Endodermal cell (in vitro differentiated cells): ENCODE data around the gene LEFTY1. TPM values are rescaled to one million over a fixed set of nuclear protein-coding genes. Genes with fewer than 3 reads are reported as not detected.

Source experiments
- DNase-seq: peaks from one replicate; pipeline ENCODE4 v3.0.0-alpha.2; 2017
- H3K27ac ChIP-seq: 2 replicates; pipeline ENCODE4 v1.5.1; 2013; ENCODE audit warnings: mild to moderate bottlenecking, low read depth, low read length, moderate library complexity
- H3K27me3 ChIP-seq: 2 replicates; pipeline ENCODE4 v1.6.1; 2013; ENCODE audit warnings: mild to moderate bottlenecking, low read length, moderate library complexity; ENCODE audit not compliant: insufficient read depth, control insufficient read depth, poor library complexity, severe bottlenecking
- H3K36me3 ChIP-seq: 2 replicates; pipeline ENCODE4 v1.7.0; 2013; ENCODE audit warnings: mild to moderate bottlenecking, low read length, moderate library complexity; ENCODE audit not compliant: control insufficient read depth, insufficient read depth
- H3K4me1 ChIP-seq: one replicate; pipeline ENCODE4 v1.7.0; 2013; ENCODE audit warnings: low read length; ENCODE audit not compliant: control insufficient read depth, insufficient read depth
- H3K4me3 ChIP-seq: 2 replicates; pipeline ENCODE4 v1.5.1; 2013; ENCODE audit warnings: mild to moderate bottlenecking, low read length, moderate library complexity
- H3K9ac ChIP-seq: 2 replicates; pipeline ENCODE4 v1.6.1; 2013; ENCODE audit warnings: mild to moderate bottlenecking, low read length, moderate library complexity; ENCODE audit not compliant: poor library complexity, severe bottlenecking; ENCODE audit errors: extremely low read depth
- H3K9me3 ChIP-seq: 2 replicates; pipeline ENCODE4 v1.6.1; 2013; ENCODE audit warnings: mild to moderate bottlenecking, low read length, moderate library complexity; ENCODE audit not compliant: control insufficient read depth
- H3K27ac Mint-ChIP-seq: 2 replicates; pipeline ENCODE4 v1.8.0; 2020; ENCODE audit warnings: mixed read lengths
- H3K27me3 Mint-ChIP-seq: 2 replicates; pipeline ENCODE4 v1.8.0; 2021; ENCODE audit warnings: mild to moderate bottlenecking, mixed read lengths; ENCODE audit not compliant: insufficient read depth
- H3K36me3 Mint-ChIP-seq: 2 replicates; pipeline ENCODE4 v1.8.0; 2020; ENCODE audit warnings: low read depth, mixed read lengths
- H3K4me1 Mint-ChIP-seq: 2 replicates; pipeline ENCODE4 v1.8.0; 2020; ENCODE audit warnings: mixed read lengths
- H3K4me3 Mint-ChIP-seq: 2 replicates; pipeline ENCODE4 v1.8.0; 2020; ENCODE audit warnings: mild to moderate bottlenecking, moderate library complexity, mixed read lengths
- H3K9me3 Mint-ChIP-seq: 2 replicates; pipeline ENCODE4 v1.8.0; 2020; ENCODE audit warnings: mild to moderate bottlenecking, mixed read lengths
- CTCF ChIP-seq: fragments of 200-600 bp; sonication (generic); conservative IDR thresholded peaks from 2 replicates; pipeline ENCODE4 v1.5.0; 2021; ENCODE audit warnings: antibody characterized with exemption, mild to moderate bottlenecking
- WGBS, 2 experiments: methylation state at CpG; one replicate each; pipeline versions ENCODE4 v1.1.5 to v1.1.7; 2013; ENCODE audit warnings: missing lambda C conversion rate in 2 of 2, mixed read lengths in 1 of 2; ENCODE audit not compliant: insufficient coverage in 1 of 2, insufficient read length in 1 of 2; 5-methylcytosine and 5-hydroxymethylcytosine counted together
- total RNA-seq, 2 donors: library from RNA; stranded (reverse); fragmentation: NEBNext Ultra II Directional in 1 of 2; extraction: Animal tissue kit (Norgen Biotek cat#: 25700) in 1 of 2; gene quantifications; 2 replicates in 1 of 2; 3 replicates in 1 of 2; pipeline ENCODE4 v1.2.1, GENCODE V29; 2021

LEFTY1 gene
- total RNA-seq, 2 donors from 2014 or later: 76.0 to 660 TPM

DNA sequence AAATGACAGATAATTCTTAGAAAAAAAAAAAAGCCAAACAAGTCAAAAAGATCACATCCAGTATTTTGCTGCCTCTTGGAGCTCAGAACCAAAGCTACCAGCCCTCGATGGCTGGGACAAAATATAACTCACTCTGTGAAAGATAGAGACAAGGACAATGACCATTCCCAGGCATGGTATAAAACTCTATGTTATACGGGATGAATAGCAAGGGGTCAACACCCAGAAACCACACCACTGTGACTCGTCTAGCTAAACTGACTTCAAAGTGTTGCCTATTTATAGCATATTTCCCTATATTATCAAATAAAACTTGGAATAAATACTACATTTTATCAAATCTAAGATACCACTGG, 16.9 kb downstream of the LEFTY1 start:
- Mint-ChIP-seq H3K27ac (no peak overlapping the region), H3K9me3 (no peaks in the 10 kb centered on the region), H3K4me1 (peaks cover 8% of the 10 kb centered on the region), H3K36me3 (peaks cover 83% of the 10 kb centered on the region), H3K27me3 (no peaks in the 10 kb centered on the region), H3K4me3 (no peak overlapping the region)
- TF ChIP-seq CTCF: no peak
- H3K36me3 ChIP-seq: peaks cover 93% of the 10 kb centered on the region
- 94 to 98% methylated on average over 2 to 3 of the region's 3 CpGs for WGBS, 2 experiments
- peaks cover under 1% of the 10 kb centered on the region for H3K4me1 ChIP-seq
- no peak overlapping the region for H3K4me3 ChIP-seq
- H3K9me3 ChIP-seq: no peaks in the 10 kb centered on the region
- H3K27me3 ChIP-seq: no peaks in the 10 kb centered on the region
- DNase-seq: no peak
- no peak overlapping the region for H3K9ac ChIP-seq
- no peak overlapping the region for H3K27ac ChIP-seq

- WGBS, 2 experiments: 87 to 91% methylated on average over 9 of the region's 11 CpGs
- peaks cover 85% of the 10 kb centered on the region for H3K36me3 Mint-ChIP-seq
These were observed 17.4 kb downstream of the LEFTY1 start for GRCh38 chr1:225871359-225872074.

GRCh38 chr1:225870911-225871310, 18.0 kb downstream of the LEFTY1 start:
- no peak overlapping the region for H3K9ac ChIP-seq
- H3K4me3 ChIP-seq: no peak overlapping the region
- H3K36me3 ChIP-seq: peaks cover 95% of the 10 kb centered on the region
- no peak for DNase-seq
- no peak overlapping the region for H3K4me3 Mint-ChIP-seq
- no peaks in the 10 kb centered on the region for H3K9me3 Mint-ChIP-seq
- H3K4me1 ChIP-seq: no peaks in the 10 kb centered on the region
- no peaks in the 10 kb centered on the region for H3K9me3 ChIP-seq
- peaks cover 85% of the 10 kb centered on the region for H3K36me3 Mint-ChIP-seq
- TF ChIP-seq CTCF: no peak
- H3K27me3 Mint-ChIP-seq: no peaks in the 10 kb centered on the region
- H3K27me3 ChIP-seq: no peaks in the 10 kb centered on the region
- H3K27ac ChIP-seq: no peak overlapping the region
- 88% methylated on average over 3 of the region's 3 CpGs; no CpG with 5 or more reads in 1 of the 2 experiments for WGBS, 2 experiments
- no peak overlapping the region for H3K27ac Mint-ChIP-seq
- H3K4me1 Mint-ChIP-seq: no peaks in the 10 kb centered on the region

More at GRCh38 chr1:225871359-225872074, 17.4 kb downstream of the LEFTY1 start:
- peaks cover 6% of the 10 kb centered on the region for H3K4me1 Mint-ChIP-seq
- no peak overlapping the region for H3K9ac ChIP-seq
- TF ChIP-seq CTCF: no peak
- no peaks in the 10 kb centered on the region for H3K9me3 Mint-ChIP-seq
- no peaks in the 10 kb centered on the region for H3K4me1 ChIP-seq
- DNase-seq: no peak
- no peak overlapping the region for H3K27ac Mint-ChIP-seq
- H3K4me3 ChIP-seq: no peak overlapping the region
- no peaks in the 10 kb centered on the region for H3K27me3 Mint-ChIP-seq
- H3K27ac ChIP-seq: no peak overlapping the region
- H3K4me3 Mint-ChIP-seq: no peak overlapping the region
- no peaks in the 10 kb centered on the region for H3K27me3 ChIP-seq
- no peaks in the 10 kb centered on the region for H3K9me3 ChIP-seq
- H3K36me3 ChIP-seq: peaks cover 95% of the 10 kb centered on the region
